HG02610 (cell line): ENCODE measurements around the gene GLRA2.

ENCODE experiments used
- ATAC-seq: cut with Tn5 transposase; IDR thresholded peaks from one replicate; pipeline ENCODE4 v1.9.1; 2021; ENCODE audit warnings: mild to moderate bottlenecking, moderate library complexity; ENCODE audit not compliant: unreplicated experiment

The GLRA2 gene

GRCh38 chrX:14697451-14697850, 168.1 kb downstream of the GLRA2 start:
- no peak for ATAC-seq

GRCh38 chrX:14698790-14699189, 169.5 kb downstream of the GLRA2 start:
- ATAC-seq: no peak

GRCh38 chrX:14700982-14701381, 171.6 kb downstream of the GLRA2 start:
- ATAC-seq: no peak

- ATAC-seq: no peak
These were observed 172.8 kb downstream of the GLRA2 start for GRCh38 chrX:14702145-14702544.

GRCh38 chrX:14712096-14712495, 182.8 kb downstream of the GLRA2 start:
- ATAC-seq: no peak

- no peak for ATAC-seq
These were observed 188.6 kb downstream of the GLRA2 start for GRCh38 chrX:14717949-14718348.

- no peak for ATAC-seq
These were observed 189.1 kb downstream of the GLRA2 start for GRCh38 chrX:14718403-14718802.

- no peak for ATAC-seq
These were observed 199.7 kb downstream of the GLRA2 start for GRCh38 chrX:14729058-14729457.

- no peak for ATAC-seq
These were observed 209.3 kb downstream of the GLRA2 start for GRCh38 chrX:14738643-14739042.

- ATAC-seq: no peak
These were observed 224.1 kb downstream of the GLRA2 start for GRCh38 chrX:14753441-14753840.

GRCh38 chrX:14758029-14758491, 228.7 kb downstream of the GLRA2 start:
- no peak for ATAC-seq

GRCh38 chrX:14775416-14775815, 246.1 kb downstream of the GLRA2 start:
- no peak for ATAC-seq

- ATAC-seq: no peak
These were observed 247.6 kb downstream of the GLRA2 start for GRCh38 chrX:14776901-14777300.

- no peak for ATAC-seq
These were observed 248.2 kb downstream of the GLRA2 start for GRCh38 chrX:14777525-14777924.

- ATAC-seq: no peak
These were observed 250.2 kb downstream of the GLRA2 start for GRCh38 chrX:14779580-14779979.
